Pulmonary artery endothelial cell (primary cell): ENCODE measurements around the gene CEP104. TPM values are rescaled to one million over a fixed set of nuclear protein-coding genes. Genes with fewer than 3 reads are reported as not detected.

Source experiments
- DNase-seq: peaks from one replicate; pipeline ENCODE4 v3.0.0-alpha.2; 2011; ENCODE audit warnings: low read depth, low spot score
- total RNA-seq: library from RNA; depleted of rRNA; stranded (reverse); fragments of >200 nt; gene quantifications from 2 replicates; pipeline ENCODE4 v1.2.3, GENCODE V29; 2014

Gene CEP104
- total RNA-seq, 1 donor from 2014 or later = 16.5 TPM

GRCh38 chr1:3763351-3764125, 93.5 kb downstream of the CEP104 start:
- no peak for DNase-seq

DNA sequence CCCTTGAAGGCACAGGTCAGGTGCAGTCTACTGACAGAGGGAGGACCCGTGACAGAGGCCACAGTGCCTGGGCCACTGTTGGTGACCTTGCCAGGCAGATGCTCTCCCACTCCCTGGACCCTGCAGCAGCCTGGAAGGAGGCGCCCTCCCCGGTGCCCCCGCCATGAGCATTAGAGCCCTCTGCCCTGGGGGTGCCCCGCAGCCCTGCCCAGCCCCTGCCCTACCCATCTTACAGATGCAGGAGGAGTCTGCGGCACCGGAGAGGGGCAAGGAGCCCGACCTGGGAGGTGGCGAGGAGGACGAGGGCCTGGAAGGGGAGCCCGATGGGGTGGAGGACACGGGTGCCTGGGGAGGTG, 94.2 kb downstream of the CEP104 start:
- DNase-seq = no peak

DNA sequence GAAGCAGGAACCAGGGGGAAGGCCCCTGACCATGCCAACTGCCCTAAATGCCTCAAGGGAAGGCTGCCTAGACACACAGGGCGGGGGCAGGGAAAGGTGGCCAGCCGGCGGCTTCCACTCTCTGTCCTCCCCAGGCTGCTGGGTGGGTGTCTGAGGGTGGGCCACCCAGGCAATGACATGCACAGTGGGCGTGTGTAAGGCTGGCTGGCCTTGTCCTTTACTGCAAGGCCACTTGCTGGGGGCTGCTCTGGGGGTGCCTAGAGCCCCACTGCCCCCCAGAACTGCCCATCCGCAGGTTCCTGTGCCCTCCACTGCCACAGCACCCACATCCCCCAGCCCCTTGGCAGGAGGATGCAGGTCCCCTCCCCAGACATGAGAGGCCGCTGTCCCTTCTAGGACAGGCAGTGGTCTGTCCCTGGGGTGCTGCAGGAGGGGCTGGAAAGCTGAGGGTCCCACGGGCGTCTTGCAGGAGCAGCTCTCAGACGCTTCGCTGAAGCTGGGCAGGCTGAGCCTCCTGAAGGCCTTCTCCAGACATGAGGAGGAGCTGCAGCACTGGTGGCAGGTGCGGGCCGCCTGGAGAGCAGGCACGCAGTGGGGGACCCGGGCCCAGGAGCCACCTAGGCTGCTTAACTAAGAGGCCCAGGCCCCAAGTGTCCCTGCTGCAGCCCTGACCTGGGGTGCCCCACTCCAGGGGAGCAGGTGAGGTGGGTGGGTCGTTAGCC, 94.7 kb downstream of the CEP104 start:
- no peak for DNase-seq

Other genes with a start within 250 kb of the CEP104 start
- 23.3 and 49.2 TPM in 2 replicates for gene MEGF6, start 245.7 kb downstream of the CEP104 start, total RNA-seq
- 31.9 and 33.0 TPM in 2 replicates for gene TPRG1L, start 232.2 kb downstream of the CEP104 start, total RNA-seq
- gene WRAP73, start 207.1 kb downstream of the CEP104 start, total RNA-seq = 25.5 TPM in 2 replicates
- under 0.01 TPM in 1 of 2 replicates, not detected in the other for gene TP73, start 204.7 kb downstream of the CEP104 start, total RNA-seq
- gene CCDC27, start 104.8 kb downstream of the CEP104 start, total RNA-seq = not detected in 2 replicates
- gene SMIM1, start 84.5 kb downstream of the CEP104 start, total RNA-seq = 0.74 and 1.6 TPM in 2 replicates
- gene LRRC47, start 60.7 kb downstream of the CEP104 start, total RNA-seq = 34.7 and 36.1 TPM in 2 replicates
- gene DFFB, start 265 bp upstream of the CEP104 start, total RNA-seq = 11.5 and 15.1 TPM in 2 replicates
- gene C1orf174, start 43.1 kb upstream of the CEP104 start, total RNA-seq = 30.8 and 55.3 TPM in 2 replicates